Endodermal cell (in vitro differentiated cells): ENCODE measurements around the gene IGSF21. TPM values are rescaled to one million over a fixed set of nuclear protein-coding genes. Genes with fewer than 3 reads are reported as not detected.
A peak's percentile ranks its signal among the peaks of the same experiment; 100 is the strongest.

Experiments
- DNase-seq: peaks from one replicate; pipeline ENCODE4 v3.0.0-alpha.2; 2017
- H3K27ac ChIP-seq: 2 replicates; pipeline ENCODE4 v1.5.1; 2013; ENCODE audit warnings: mild to moderate bottlenecking, low read depth, low read length, moderate library complexity
- H3K27me3 ChIP-seq: 2 replicates; pipeline ENCODE4 v1.6.1; 2013; ENCODE audit warnings: mild to moderate bottlenecking, low read length, moderate library complexity; ENCODE audit not compliant: insufficient read depth, control insufficient read depth, poor library complexity, severe bottlenecking
- H3K36me3 ChIP-seq: 2 replicates; pipeline ENCODE4 v1.7.0; 2013; ENCODE audit warnings: mild to moderate bottlenecking, low read length, moderate library complexity; ENCODE audit not compliant: control insufficient read depth, insufficient read depth
- H3K4me1 ChIP-seq: one replicate; pipeline ENCODE4 v1.7.0; 2013; ENCODE audit warnings: low read length; ENCODE audit not compliant: control insufficient read depth, insufficient read depth
- H3K4me3 ChIP-seq: 2 replicates; pipeline ENCODE4 v1.5.1; 2013; ENCODE audit warnings: mild to moderate bottlenecking, low read length, moderate library complexity
- H3K9ac ChIP-seq: 2 replicates; pipeline ENCODE4 v1.6.1; 2013; ENCODE audit warnings: mild to moderate bottlenecking, low read length, moderate library complexity; ENCODE audit not compliant: poor library complexity, severe bottlenecking; ENCODE audit errors: extremely low read depth
- H3K9me3 ChIP-seq: 2 replicates; pipeline ENCODE4 v1.6.1; 2013; ENCODE audit warnings: mild to moderate bottlenecking, low read length, moderate library complexity; ENCODE audit not compliant: control insufficient read depth
- H3K27ac Mint-ChIP-seq: 2 replicates; pipeline ENCODE4 v1.8.0; 2020; ENCODE audit warnings: mixed read lengths
- H3K27me3 Mint-ChIP-seq: 2 replicates; pipeline ENCODE4 v1.8.0; 2021; ENCODE audit warnings: mild to moderate bottlenecking, mixed read lengths; ENCODE audit not compliant: insufficient read depth
- H3K36me3 Mint-ChIP-seq: 2 replicates; pipeline ENCODE4 v1.8.0; 2020; ENCODE audit warnings: low read depth, mixed read lengths
- H3K4me1 Mint-ChIP-seq: 2 replicates; pipeline ENCODE4 v1.8.0; 2020; ENCODE audit warnings: mixed read lengths
- H3K4me3 Mint-ChIP-seq: 2 replicates; pipeline ENCODE4 v1.8.0; 2020; ENCODE audit warnings: mild to moderate bottlenecking, moderate library complexity, mixed read lengths
- H3K9me3 Mint-ChIP-seq: 2 replicates; pipeline ENCODE4 v1.8.0; 2020; ENCODE audit warnings: mild to moderate bottlenecking, mixed read lengths
- WGBS, 2 experiments: methylation state at CpG; one replicate each; pipeline versions ENCODE4 v1.1.5 to v1.1.7; 2013; ENCODE audit warnings: missing lambda C conversion rate in 2 of 2, mixed read lengths in 1 of 2; ENCODE audit not compliant: insufficient coverage in 1 of 2, insufficient read length in 1 of 2; 5-methylcytosine and 5-hydroxymethylcytosine counted together
- total RNA-seq, 2 donors: library from RNA; stranded (reverse); fragmentation: NEBNext Ultra II Directional in 1 of 2; extraction: Animal tissue kit (Norgen Biotek cat#: 25700) in 1 of 2; gene quantifications; 2 replicates in 1 of 2; 3 replicates in 1 of 2; pipeline ENCODE4 v1.2.1, GENCODE V29; 2021
- TF ChIP-seq, protein P1 (sequence below): fragments of 200-600 bp; sonication (generic); conservative IDR thresholded peaks from 2 replicates; pipeline ENCODE4 v1.5.0; 2021; ENCODE audit warnings: antibody characterized with exemption, mild to moderate bottlenecking

Gene IGSF21
- total RNA-seq, 2 donors from 2014 or later: 1.3 to 1.7 TPM

DNA sequence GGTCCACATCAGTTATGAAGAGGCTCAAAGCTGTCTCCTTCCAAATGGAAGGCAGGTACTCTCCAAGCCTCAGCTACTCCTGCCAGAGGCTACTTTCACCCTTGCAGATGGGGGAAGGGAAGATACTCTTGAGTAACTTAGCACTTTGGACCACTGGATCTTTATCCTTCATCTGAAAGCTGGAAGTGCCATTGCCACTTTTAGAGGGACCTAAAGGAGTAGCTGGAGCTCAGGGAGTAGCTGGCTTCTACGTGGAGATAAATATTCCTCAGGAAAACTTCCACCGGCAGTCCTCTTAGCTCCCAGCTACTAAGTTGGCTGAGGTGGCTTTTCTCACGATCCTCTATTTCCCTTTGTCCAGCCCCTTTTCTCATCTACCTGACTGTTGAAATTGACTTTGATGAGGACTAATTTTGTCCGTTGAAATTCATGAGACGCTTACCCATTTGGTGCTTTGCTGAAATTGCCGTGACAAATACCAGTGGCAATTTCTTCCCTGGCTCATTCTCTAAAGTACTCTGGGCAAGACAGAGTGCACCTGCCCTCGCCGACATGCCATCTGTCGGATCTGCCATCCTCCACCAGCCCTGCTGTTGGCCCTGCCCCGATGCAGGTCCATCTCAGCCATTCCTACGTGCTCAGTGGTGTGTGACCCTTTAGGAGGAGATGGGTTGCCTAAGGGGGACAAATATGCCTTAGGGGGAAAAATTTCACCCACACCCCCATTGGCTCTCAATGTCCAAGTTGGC is 13.6 kb downstream of the IGSF21 start:
- H3K36me3 Mint-ChIP-seq: no peaks in the 10 kb centered on the region
- H3K4me1 Mint-ChIP-seq: no peaks in the 10 kb centered on the region
- H3K27ac Mint-ChIP-seq: no peak overlapping the region
- H3K4me3 Mint-ChIP-seq: no peak overlapping the region
- peaks cover 74% of the 10 kb centered on the region for H3K27me3 Mint-ChIP-seq
- H3K9me3 Mint-ChIP-seq: no peaks in the 10 kb centered on the region
- Histone ChIP-seq H3K9me3 (no peaks in the 10 kb centered on the region), H3K9ac (no peak overlapping the region), H3K4me1 (no peaks in the 10 kb centered on the region), H3K27me3 (peaks cover 53% of the 10 kb centered on the region), H3K27ac (no peak overlapping the region), H3K36me3 (no peaks in the 10 kb centered on the region), H3K4me3 (no peak overlapping the region)
- TF ChIP-seq, protein P1, sequence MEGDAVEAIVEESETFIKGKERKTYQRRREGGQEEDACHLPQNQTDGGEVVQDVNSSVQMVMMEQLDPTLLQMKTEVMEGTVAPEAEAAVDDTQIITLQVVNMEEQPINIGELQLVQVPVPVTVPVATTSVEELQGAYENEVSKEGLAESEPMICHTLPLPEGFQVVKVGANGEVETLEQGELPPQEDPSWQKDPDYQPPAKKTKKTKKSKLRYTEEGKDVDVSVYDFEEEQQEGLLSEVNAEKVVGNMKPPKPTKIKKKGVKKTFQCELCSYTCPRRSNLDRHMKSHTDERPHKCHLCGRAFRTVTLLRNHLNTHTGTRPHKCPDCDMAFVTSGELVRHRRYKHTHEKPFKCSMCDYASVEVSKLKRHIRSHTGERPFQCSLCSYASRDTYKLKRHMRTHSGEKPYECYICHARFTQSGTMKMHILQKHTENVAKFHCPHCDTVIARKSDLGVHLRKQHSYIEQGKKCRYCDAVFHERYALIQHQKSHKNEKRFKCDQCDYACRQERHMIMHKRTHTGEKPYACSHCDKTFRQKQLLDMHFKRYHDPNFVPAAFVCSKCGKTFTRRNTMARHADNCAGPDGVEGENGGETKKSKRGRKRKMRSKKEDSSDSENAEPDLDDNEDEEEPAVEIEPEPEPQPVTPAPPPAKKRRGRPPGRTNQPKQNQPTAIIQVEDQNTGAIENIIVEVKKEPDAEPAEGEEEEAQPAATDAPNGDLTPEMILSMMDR: no peak
- 94 to 98% methylated on average over 10 to 11 of the region's 11 CpGs for WGBS, 2 experiments
- no peak for DNase-seq

- peaks cover 9% of the 10 kb centered on the region for H3K4me1 Mint-ChIP-seq
- no peak overlapping the region for H3K4me3 ChIP-seq
- H3K9ac ChIP-seq: no peak overlapping the region
- H3K4me3 Mint-ChIP-seq: no peak overlapping the region
- peaks cover 70% of the 10 kb centered on the region for H3K27me3 Mint-ChIP-seq
- no peaks in the 10 kb centered on the region for H3K4me1 ChIP-seq
- no peaks in the 10 kb centered on the region for H3K36me3 Mint-ChIP-seq
- no peak overlapping the region for H3K27ac ChIP-seq
- peak; percentile 54 for DNase-seq
- WGBS, 2 experiments: 70 to 73% methylated on average over 3 of the region's 3 CpGs
- H3K9me3 Mint-ChIP-seq: no peaks in the 10 kb centered on the region
- no peaks in the 10 kb centered on the region for H3K36me3 ChIP-seq
- no peaks in the 10 kb centered on the region for H3K9me3 ChIP-seq
- peaks cover 38% of the 10 kb centered on the region for H3K27me3 ChIP-seq
- no peak overlapping the region for H3K27ac Mint-ChIP-seq
- TF ChIP-seq, protein P1: no peak
Measured at GRCh38 chr1:18123467-18123992, 15.9 kb downstream of the IGSF21 start.

DNA sequence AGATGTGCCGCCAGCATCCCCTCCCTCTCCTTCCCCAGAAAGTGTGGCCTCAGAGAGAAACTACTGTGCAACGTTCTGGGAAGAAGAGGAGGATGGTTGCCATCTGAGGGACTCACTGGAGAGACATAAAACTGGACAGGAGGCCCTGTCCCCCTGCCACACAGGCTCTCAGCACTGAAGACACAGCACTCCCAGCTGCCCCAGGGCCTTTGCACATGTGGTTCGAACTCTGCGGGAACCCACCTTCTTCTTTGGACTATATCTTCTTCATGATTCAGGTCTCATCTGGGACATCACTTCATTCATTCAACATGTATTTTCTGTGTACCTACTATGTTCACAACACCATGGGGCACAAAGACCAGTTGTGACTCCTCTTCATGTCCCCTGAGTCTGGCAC is 17.4 kb downstream of the IGSF21 start:
- H3K9me3 ChIP-seq: no peaks in the 10 kb centered on the region
- TF ChIP-seq, protein P1: no peak
- DNase-seq: no peak
- peaks cover 40% of the 10 kb centered on the region for H3K27me3 ChIP-seq
- Mint-ChIP-seq H3K4me1 (peaks cover 9% of the 10 kb centered on the region), H3K36me3 (no peaks in the 10 kb centered on the region), H3K9me3 (no peaks in the 10 kb centered on the region), H3K4me3 (no peak overlapping the region), H3K27ac (no peak overlapping the region), H3K27me3 (peaks cover 70% of the 10 kb centered on the region)
- 90 to 100% methylated on average over 2 to 4 of the region's 4 CpGs for WGBS, 2 experiments
- H3K4me1 ChIP-seq: no peaks in the 10 kb centered on the region
- no peaks in the 10 kb centered on the region for H3K36me3 ChIP-seq
- no peak overlapping the region for H3K27ac ChIP-seq
- H3K4me3 ChIP-seq: no peak overlapping the region
- no peak overlapping the region for H3K9ac ChIP-seq
